Epithelial cell of esophagus (primary cell): ENCODE results near the gene FBXL17.

Source experiments
- DNase-seq: peaks from one replicate; pipeline ENCODE4 v3.0.0; 2010; ENCODE audit warnings: low read depth
- H3K4me3 ChIP-seq: 2 replicates; pipeline ENCODE4 v1.5.1; 2011; ENCODE audit warnings: mild to moderate bottlenecking, low read length, control low read depth
- TF ChIP-seq, protein P1 (sequence below): IDR thresholded peaks from 2 replicates; pipeline ENCODE4 v1.5.1; 2011; ENCODE audit warnings: low read depth, mild to moderate bottlenecking, low read length, control low read depth, inconsistent platforms; ENCODE audit not compliant: insufficient read depth; ENCODE audit errors: missing control alignments

FBXL17 gene

DNA sequence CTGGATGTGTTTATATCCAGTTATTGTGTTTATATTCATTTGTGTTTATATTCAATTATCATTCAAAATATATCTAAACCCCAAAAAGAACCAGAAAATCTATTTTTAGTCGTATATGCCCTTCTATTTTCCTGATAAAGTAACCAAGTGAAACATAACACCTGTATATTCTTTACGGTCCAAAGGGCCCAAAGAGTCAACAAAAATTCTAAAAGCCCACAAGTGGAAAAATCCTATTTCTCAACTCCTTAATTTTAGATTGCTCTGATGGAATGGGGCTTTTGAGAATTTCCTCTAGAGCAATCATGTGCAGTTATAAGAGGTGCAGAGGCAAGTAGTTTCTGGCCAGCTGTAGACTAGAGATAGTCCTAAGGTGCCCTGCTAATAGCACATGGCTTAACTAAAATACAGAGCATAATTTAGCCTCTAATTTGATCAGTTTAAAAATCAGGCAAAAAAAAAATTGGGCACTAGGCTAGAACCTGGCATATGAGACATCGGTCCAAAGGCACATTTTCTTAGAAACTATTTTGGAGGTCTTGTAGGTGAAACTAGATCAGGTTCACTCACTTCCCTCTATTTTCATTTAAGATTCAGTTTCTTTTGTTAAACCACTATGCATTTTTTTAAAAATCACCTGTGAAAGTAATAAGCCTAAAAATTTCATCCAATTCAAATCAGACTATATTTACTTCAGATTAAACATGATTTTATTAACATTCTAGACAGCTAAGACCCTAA, 256.0 kb downstream of the FBXL17 start:
- DNase-seq, result no peak
- TF ChIP-seq, protein P1, sequence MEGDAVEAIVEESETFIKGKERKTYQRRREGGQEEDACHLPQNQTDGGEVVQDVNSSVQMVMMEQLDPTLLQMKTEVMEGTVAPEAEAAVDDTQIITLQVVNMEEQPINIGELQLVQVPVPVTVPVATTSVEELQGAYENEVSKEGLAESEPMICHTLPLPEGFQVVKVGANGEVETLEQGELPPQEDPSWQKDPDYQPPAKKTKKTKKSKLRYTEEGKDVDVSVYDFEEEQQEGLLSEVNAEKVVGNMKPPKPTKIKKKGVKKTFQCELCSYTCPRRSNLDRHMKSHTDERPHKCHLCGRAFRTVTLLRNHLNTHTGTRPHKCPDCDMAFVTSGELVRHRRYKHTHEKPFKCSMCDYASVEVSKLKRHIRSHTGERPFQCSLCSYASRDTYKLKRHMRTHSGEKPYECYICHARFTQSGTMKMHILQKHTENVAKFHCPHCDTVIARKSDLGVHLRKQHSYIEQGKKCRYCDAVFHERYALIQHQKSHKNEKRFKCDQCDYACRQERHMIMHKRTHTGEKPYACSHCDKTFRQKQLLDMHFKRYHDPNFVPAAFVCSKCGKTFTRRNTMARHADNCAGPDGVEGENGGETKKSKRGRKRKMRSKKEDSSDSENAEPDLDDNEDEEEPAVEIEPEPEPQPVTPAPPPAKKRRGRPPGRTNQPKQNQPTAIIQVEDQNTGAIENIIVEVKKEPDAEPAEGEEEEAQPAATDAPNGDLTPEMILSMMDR, result no peak
- no peak overlapping the region for H3K4me3 ChIP-seq

DNA sequence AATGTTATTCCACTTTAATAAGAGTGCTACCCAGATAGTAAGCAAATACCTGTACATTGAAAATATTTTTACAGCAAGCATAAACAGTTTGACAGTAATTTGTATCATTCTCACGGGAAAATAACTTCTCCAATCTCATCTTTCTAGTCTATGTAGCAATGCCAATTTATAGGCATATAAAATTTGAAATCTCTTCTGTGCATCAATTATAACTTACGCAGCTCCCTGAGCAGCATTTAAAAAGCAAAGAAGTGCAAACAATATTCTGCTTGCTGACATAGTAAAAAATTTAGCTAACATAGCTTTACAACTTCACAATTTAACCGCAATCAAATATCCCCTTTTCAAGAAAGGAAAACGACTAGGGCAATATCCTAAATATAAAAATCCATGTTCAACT, 257.3 kb downstream of the FBXL17 start:
- TF ChIP-seq, protein P1, result no peak
- H3K4me3 ChIP-seq, result no peak overlapping the region
- no peak for DNase-seq

DNA sequence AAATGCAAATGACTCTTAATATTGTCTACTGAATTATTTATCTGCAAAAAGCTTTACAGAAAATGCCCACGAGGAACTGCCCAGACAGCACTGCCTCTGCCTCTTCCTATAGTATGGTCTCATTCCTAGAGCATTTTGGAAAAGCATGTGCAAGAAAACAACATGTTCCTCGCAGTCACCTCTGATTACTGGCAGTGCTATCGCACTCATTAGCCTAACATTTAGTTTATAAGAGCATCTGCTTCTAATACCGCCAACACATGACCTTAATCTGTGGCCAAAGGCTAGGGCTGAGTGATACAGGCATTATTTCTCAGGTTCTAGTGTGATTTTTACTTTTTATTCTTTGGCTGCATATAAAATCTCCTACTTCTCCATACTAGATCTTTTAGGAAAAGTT, 259.2 kb downstream of the FBXL17 start:
- DNase-seq, result no peak
- TF ChIP-seq, protein P1, result no peak
- no peak overlapping the region for H3K4me3 ChIP-seq

DNA sequence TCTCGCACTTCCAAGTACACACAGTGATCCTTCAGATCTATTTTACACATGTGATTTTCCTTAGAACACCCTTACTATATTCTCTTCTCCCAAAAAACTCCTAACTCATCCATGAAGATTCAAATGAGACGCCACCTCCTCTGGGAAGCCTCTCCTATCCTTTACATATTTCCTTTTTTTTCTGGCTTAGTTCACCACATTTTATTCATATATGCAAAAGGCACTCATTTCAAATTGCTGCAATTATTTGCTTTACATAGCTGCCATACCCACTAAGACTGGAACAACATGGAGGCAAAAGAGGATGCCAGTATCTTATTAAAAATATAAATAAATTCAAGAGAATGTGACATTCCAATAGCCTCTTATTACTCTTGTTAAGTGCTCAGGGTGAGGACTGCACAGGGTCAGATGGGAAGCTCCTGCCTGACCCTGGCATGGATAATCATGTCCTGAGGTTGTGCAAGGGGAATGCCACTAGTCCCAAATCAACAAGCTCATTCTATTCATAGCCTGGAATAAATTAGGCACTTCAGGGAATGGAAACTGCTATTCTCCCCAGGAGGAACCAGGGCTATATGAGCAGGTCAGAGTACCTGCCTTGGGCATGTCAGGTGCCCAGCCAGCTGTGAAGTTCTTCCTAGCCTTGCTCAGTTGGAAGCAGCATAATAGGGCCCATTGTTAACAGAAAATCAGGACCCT, 262.9 kb downstream of the FBXL17 start:
- TF ChIP-seq, protein P1, result no peak
- no peak for DNase-seq
- H3K4me3 ChIP-seq, result no peak overlapping the region

DNA sequence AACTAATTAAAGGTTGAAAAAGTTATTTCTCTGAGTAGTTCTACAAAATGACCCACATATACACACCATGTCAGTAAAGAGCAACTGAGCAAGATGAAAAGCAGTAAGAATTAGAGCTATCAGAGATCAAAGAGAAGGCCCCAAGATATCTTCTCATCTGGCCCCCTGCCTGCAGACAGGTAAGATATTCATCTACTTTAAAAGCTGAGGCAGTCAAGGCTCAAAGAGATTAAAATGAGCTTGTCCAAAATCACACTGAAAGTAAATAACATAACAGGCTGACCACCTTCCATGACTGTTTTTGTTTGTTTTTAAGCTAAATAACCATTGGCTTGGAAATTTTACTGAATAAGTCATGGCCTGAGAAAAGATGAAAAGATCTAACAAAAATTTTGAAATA, 266.2 kb downstream of the FBXL17 start:
- TF ChIP-seq, protein P1, result no peak
- no peak for DNase-seq
- H3K4me3 ChIP-seq, result no peak overlapping the region

DNA sequence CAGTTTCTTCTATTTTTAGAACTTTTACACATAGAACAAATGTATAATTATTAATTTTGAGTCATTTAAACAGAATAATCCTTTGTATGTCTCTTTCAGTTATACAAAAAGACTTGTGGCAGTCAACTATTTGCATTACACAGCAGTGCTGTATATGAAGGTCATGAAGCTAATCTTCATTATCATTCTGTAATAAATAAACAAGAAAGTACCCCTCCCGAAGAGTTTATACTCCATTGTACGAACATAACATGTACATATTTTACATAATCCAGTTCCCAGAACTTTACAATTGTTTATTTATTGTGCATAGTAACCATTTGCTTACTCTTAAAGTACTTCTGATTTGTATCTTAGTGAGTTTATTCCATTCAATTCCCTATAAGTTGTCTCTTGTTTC, 267.9 kb downstream of the FBXL17 start:
- DNase-seq, result no peak
- H3K4me3 ChIP-seq, result no peak overlapping the region
- TF ChIP-seq, protein P1, result no peak
